BLaER1 (cell line): ENCODE results near the gene CYTH4.

ENCODE experiments used
- H3K27ac ChIP-seq: shearing (Covaris generic); formaldehyde crosslinking; 2 replicates; pipeline ENCODE4 v1.8.1; 2022
- H3K27me3 ChIP-seq: shearing (Covaris generic); formaldehyde crosslinking; 2 replicates; pipeline ENCODE4 v1.8.1; 2022
- H3K36me3 ChIP-seq: shearing (Covaris generic); formaldehyde crosslinking; 2 replicates; pipeline ENCODE4 v1.8.1; 2022
- H3K4me1 ChIP-seq: shearing (Covaris generic); formaldehyde crosslinking; 2 replicates; pipeline ENCODE4 v1.8.1; 2022
- H3K4me2 ChIP-seq: shearing (Covaris generic); formaldehyde crosslinking; 2 replicates; pipeline ENCODE4 v1.8.1; 2022
- H3K4me3 ChIP-seq: shearing (Covaris generic); formaldehyde crosslinking; 2 replicates; pipeline ENCODE4 v1.8.1; 2022
- H3K9ac ChIP-seq: shearing (Covaris generic); formaldehyde crosslinking; 2 replicates; pipeline ENCODE4 v1.8.1; 2022
- H3K9me3 ChIP-seq: shearing (Covaris generic); formaldehyde crosslinking; 2 replicates; pipeline ENCODE4 v1.8.1; 2022
- H4K20me1 ChIP-seq: shearing (Covaris generic); formaldehyde crosslinking; 2 replicates; pipeline ENCODE4 v1.8.1; 2022
- Cebpa-rat ChIP-seq: shearing (Covaris generic); IDR thresholded peaks from 2 replicates; pipeline ENCODE4 v1.8.1; 2022

Gene CYTH4

DNA sequence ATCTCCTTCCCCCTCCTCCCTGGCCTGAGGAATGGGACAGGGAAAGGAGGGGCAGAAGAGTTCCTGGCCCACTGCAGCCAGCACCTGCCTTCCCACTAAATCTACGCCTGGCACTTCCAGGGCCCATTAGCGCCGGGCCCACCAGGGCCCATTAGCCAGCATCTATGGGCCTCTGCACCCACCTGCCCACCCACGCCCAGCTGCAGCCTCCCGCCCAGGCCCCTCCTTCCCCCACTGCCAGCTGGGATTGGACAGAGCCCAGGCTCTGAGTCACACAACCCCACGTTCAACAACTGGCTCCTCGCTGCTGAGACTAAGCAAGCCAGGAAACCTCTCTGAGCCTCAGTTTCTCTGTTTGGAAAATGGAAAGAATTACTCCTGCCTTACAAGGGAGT, 48.7 kb downstream of the CYTH4 start:
- peaks cover 81% of the 10 kb centered on the region for H3K27me3 ChIP-seq
- H3K9ac ChIP-seq, result no peak overlapping the region
- no peaks in the 10 kb centered on the region for H3K36me3 ChIP-seq
- peak overlapping the region; percentile 49 for H3K4me2 ChIP-seq
- TF ChIP-seq Cebpa-rat, result no peak
- H4K20me1 ChIP-seq, result peaks cover 17% of the 10 kb centered on the region; the same call in 1 of the 2 replicates
- H3K27ac ChIP-seq, result no peak overlapping the region
- no peaks in the 10 kb centered on the region for H3K9me3 ChIP-seq
- no peak overlapping the region for H3K4me3 ChIP-seq
- H3K4me1 ChIP-seq, result peaks cover 43% of the 10 kb centered on the region

DNA sequence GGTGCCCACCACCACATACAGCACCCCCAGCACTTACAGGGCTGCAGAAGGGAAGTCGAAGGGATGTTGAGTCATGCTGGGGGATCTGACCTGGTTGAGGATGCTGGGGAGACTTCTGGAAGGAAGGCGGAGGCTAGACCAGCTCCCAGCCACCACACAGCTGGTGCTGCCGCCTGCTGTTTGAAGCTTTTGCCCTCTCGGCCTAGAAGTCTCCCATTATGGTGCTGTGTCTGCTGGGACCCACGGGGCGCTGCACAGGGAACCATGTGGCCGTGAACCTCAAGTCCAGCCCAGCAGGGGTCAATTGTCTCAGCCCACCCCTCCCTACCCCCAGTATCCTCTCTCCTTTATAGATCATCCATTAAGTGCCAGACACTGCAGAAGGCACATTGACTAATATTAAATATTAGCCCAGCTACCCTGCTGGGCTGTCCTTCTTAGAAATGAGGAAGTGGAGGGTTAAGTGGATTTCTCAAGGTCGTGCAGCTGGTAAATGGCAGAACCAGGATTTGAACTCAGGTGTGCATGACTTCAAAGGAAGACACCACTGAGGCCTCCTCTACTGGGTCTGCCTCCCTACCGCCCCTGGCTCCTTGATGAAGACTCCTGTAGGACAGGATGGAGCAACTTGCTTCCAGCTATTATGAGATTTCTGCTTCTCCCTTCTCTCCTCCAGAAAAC, 49.7 kb downstream of the CYTH4 start:
- TF ChIP-seq Cebpa-rat, result no peak
- peaks cover 45% of the 10 kb centered on the region for H3K4me1 ChIP-seq
- H3K27ac ChIP-seq, result no peak overlapping the region
- H3K4me3 ChIP-seq, result no peak overlapping the region
- H3K9ac ChIP-seq, result no peak overlapping the region
- H3K4me2 ChIP-seq, result peak overlapping the region; percentile 49; the same call in 1 of the 2 replicates
- no peaks in the 10 kb centered on the region for H3K9me3 ChIP-seq
- H4K20me1 ChIP-seq, result peaks cover 18% of the 10 kb centered on the region; the same call in 1 of the 2 replicates
- no peaks in the 10 kb centered on the region for H3K36me3 ChIP-seq
- peaks cover 81% of the 10 kb centered on the region for H3K27me3 ChIP-seq

DNA sequence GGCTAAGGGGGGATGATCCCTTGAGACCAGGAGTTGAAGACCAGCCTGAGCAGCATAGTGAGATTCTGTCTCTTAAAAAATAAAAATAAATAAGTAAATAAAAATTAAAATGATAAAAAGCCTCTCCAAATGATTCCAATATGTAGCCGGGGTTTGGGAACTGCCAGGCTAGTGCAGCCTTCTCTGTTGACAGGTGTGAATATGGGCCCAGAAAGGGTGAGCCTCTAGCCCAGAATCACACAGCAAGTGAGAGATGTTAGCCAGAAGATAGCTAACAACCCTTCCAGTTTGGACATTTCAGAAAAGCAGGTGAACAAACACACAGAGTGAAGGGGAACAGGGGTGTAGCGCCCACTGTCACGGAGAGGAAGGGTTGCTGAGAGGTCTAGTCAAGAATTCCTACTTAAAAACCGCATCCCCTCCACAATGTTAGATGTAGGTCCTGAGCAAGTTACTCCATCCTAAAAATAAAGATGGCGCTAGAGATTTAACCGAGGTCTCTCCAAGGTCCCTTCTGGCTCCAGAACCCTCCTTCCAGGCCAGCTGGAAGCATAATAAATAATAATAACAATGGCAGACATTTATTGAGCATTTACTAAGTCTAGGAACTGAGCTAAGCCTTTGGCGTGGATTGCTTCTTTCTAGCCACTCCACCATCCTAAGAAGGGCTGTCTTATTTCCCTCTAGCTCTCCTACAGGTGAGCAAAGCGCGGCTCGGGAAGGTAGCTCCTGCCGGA, 51.6 kb downstream of the CYTH4 start:
- Histone ChIP-seq H3K4me2 (peak overlapping the region; percentile 33; the same call in 1 of the 2 replicates), H4K20me1 (peaks cover 18% of the 10 kb centered on the region; the same call in 1 of the 2 replicates), H3K9me3 (no peaks in the 10 kb centered on the region), H3K27ac (no peak overlapping the region), H3K4me3 (0 out of 2 replicates have a peak overlapping the region, but pooled peaks have one; percentile 16), H3K9ac (no peak overlapping the region), H3K27me3 (peaks cover 80% of the 10 kb centered on the region), H3K36me3 (no peaks in the 10 kb centered on the region), H3K4me1 (peaks cover 45% of the 10 kb centered on the region)
- no peak for TF ChIP-seq Cebpa-rat

DNA sequence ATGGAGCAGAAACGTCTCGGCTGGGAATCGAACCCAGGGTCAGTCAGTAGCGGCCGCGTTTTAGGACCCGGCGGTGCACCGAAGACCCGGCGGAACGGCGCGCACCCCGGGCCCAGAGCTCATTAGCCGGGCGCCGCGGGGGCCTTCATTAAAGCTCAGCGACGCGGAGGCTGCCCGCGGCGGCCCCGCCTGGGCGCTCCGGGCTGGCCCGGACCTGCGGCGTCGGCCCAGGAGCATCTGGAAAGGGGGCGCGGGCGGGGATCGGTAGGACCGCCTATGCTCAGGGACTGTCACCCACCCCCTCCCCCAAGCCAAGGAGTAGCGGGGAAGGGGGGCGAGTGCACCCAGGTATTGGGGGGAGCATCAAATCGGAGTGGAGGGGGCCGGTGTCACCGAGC, 52.2 kb downstream of the CYTH4 start:
- Histone ChIP-seq H3K27ac (no peak overlapping the region), H3K27me3 (peaks cover 79% of the 10 kb centered on the region), H3K9ac (no peak overlapping the region), H3K4me3 (0 out of 2 replicates have a peak overlapping the region, but pooled peaks have one; percentile 16), H3K36me3 (no peaks in the 10 kb centered on the region), H4K20me1 (peaks cover 18% of the 10 kb centered on the region; the same call in 1 of the 2 replicates), H3K4me2 (peak overlapping the region; percentile 33; the same call in 1 of the 2 replicates), H3K9me3 (no peaks in the 10 kb centered on the region), H3K4me1 (peaks cover 45% of the 10 kb centered on the region)
- no peak for TF ChIP-seq Cebpa-rat

DNA sequence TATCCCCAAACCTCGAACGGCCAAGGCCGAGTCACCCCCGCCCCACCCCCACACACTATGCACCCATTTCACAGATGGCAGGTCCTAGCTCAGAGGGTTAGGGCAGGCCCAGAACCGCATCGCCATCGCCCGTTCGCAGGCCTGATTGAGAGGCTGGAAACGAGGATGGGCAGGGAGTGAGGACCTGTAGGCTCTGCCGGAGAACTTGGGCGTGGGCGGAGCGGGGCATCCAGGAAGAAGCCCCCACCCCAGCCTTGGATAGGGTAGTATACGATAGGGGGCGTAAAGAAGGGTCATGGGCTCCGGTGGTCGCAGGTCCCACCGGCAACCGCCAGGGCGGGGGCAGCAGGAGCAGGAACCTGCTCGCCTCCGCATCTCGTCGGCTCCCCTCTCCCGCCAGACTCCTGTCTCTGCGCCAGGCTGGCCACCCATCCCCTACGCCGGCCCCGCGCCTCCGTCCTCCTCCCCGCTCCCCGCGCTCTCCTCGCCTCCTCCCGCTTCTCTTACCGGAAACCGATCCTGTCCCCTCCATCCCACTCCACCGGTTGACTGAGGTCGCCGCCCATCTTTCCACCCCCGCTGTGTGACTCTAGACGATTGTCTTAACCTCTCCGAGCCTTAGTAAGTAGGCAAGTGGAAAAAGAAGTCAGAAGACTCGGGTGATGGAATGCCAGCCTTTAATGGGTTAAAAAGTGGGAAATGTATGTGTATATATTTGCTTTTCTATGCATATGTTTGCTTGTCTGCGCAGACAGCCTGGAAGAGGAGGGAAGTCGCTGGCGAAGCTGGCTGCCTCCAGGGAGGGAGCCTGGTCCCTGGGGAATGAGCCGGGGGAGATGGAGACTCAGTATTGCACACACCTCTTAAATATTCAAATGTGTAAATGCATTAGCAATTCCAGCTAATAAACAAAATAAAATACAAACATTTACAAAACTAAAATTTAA, 52.8 kb downstream of the CYTH4 start:
- Histone ChIP-seq H4K20me1 (peaks cover 18% of the 10 kb centered on the region; the same call in 1 of the 2 replicates), H3K4me1 (peaks cover 39% of the 10 kb centered on the region), H3K4me2 (peak overlapping the region; percentile 33), H3K27me3 (peaks cover 74% of the 10 kb centered on the region), H3K36me3 (no peaks in the 10 kb centered on the region), H3K27ac (no peak overlapping the region), H3K9me3 (no peaks in the 10 kb centered on the region), H3K9ac (no peak overlapping the region), H3K4me3 (peak overlapping the region; percentile 25; the same call in 1 of the 2 replicates)
- TF ChIP-seq Cebpa-rat, result no peak

DNA sequence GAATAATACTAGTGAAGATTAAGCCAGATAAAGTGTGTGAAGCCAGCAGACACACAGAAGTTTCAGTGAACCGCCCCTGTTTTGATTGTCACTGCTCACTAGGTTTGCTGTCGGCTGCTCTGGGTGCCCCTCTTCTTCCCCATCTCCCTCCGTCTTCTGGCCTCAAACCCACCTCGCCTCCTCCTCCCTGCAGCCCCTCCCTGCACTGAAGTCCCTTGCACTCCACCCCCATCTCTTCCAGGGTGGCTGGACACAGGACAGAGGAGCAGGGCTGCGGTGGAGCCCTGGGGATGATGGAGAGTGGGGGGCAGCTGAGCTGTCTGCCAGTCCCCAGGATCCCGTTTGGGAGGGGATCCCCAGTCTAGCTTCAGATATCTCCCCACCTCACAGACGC, 53.5 kb downstream of the CYTH4 start:
- Histone ChIP-seq H3K36me3 (no peaks in the 10 kb centered on the region), H3K4me2 (peak overlapping the region; percentile 33; the same call in 1 of the 2 replicates), H3K27ac (no peak overlapping the region), H3K4me1 (peaks cover 32% of the 10 kb centered on the region), H3K9ac (no peak overlapping the region), H3K9me3 (no peaks in the 10 kb centered on the region), H3K27me3 (peaks cover 74% of the 10 kb centered on the region), H3K4me3 (no peak overlapping the region), H4K20me1 (peaks cover 18% of the 10 kb centered on the region; the same call in 1 of the 2 replicates)
- TF ChIP-seq Cebpa-rat, result no peak

DNA sequence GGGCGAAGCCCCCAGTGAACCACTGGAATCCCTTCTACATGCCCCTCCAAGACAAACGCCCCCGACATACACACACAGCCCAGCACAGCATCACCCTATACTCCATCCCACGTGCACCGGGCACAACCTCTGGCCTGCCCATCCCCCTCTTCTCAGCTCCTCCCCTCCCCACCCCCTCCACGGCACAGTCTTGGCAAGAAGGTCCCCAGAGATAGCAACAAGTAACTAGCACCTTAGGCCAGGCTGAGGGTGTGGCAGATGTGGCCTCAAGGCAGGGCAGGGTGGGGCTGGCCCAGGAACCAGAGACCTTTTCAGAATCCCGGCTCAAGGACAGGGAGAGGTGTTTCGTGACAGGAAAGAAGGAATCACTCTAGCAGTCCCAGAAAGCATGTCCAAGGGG, 54.3 kb downstream of the CYTH4 start:
- H3K4me2 ChIP-seq, result no peak overlapping the region
- TF ChIP-seq Cebpa-rat, result no peak
- H3K9ac ChIP-seq, result no peak overlapping the region
- H3K36me3 ChIP-seq, result no peaks in the 10 kb centered on the region
- H3K4me3 ChIP-seq, result no peak overlapping the region
- no peaks in the 10 kb centered on the region for H3K9me3 ChIP-seq
- H3K27ac ChIP-seq, result no peak overlapping the region
- H3K27me3 ChIP-seq, result peaks cover 70% of the 10 kb centered on the region
- peaks cover 18% of the 10 kb centered on the region; the same call in 1 of the 2 replicates for H4K20me1 ChIP-seq
- H3K4me1 ChIP-seq, result peaks cover 31% of the 10 kb centered on the region

DNA sequence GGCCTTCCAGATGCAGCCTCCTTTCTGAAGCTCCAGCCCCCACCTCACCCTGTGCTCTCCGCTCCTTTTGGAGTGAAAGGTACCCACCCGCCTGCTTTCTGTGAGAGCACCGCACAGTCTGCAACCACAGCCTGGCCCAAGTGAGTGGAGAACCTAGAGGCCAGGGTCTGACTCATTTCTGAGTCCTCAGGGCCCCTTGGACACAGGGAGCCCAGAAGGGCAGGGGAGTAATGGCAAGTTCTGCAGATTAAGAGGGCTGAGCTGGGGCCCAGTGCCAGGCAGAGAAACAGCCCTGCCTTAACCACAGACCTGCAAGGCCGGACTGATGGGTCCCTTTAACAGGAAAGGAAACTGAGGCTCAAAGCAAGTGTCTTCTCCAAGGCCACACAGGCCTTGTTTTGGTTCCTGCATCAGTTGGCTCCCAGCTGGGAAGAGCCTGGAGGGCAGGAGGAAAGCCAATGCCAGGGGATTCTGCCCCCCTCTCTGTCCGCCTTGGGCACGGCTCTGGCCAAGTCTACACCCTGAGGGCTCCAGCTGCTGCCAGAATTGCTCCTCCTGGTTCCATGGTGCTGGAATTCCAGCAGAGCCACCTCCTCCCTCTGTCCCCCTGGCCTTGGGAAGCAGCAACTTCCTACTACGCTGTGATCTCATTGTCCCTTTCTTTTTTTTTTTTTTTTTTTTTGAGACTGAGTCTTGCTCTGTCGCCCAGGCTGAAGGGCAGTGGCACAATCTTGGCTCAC, 55.1 kb downstream of the CYTH4 start:
- Histone ChIP-seq H3K36me3 (no peaks in the 10 kb centered on the region), H3K9me3 (no peaks in the 10 kb centered on the region), H3K27me3 (peaks cover 62% of the 10 kb centered on the region), H3K4me1 (peaks cover 35% of the 10 kb centered on the region), H4K20me1 (peaks cover 18% of the 10 kb centered on the region; the same call in 1 of the 2 replicates), H3K9ac (no peak overlapping the region), H3K4me2 (no peak overlapping the region), H3K4me3 (no peak overlapping the region), H3K27ac (no peak overlapping the region)
- no peak for TF ChIP-seq Cebpa-rat
